ENCODE results near the gene PPP2R2C. TPM values are rescaled to one million over a fixed set of nuclear protein-coding genes. Genes with fewer than 3 reads are reported as not detected.

Gene PPP2R2C
- total and polyA plus RNA-seq, 10 of the 15 experiments (the other 5 are each of a cell fraction or from before 2014, with no cell fraction given) = 0.13 to 0.15 TPM; not detected in 8

DNA sequence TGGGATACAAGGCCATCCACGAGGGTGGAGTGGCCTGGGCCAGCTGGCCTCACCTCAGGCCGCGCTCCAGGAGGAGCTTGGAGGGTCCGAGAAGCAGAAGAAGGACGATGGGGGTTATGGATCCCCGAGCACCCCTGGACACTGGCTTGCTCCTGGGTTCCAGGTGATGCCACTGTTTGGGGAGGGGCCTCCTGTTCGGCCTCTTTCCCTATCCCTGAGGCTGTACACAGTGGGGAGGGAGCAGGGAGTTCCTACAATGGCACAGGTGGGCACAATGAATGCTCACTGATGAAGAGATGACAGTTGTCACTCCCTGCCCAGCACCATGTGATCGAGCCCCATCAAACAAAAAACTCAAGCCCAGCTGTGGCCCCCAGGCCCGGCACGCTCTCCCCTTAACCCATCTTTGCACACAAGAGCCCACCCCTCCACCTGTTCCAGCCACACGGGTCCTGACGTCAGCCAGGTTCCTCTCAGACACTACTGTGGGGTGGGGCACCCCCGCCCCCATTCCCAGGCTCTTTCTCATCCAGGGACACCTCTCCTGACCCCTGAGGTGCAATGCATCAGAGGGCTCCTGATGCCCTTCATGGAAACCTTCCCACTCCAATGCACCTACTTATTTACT is 132.5 kb downstream of the PPP2R2C start:
- no TSS peak for BruUV-seq (replicated peaks)
- TF ChIP-seq KDM1A (IDR thresholded peaks at IDR 0.05; ENCODE audit: borderline replicate concordance) (no peak), CHD1 (IDR thresholded peaks at IDR 0.05; ENCODE audit: low read depth, low read length) (no peak), RB1 (IDR thresholded peaks at IDR 0.05; ENCODE audit: borderline replicate concordance) (no peak), ZNF217 (IDR thresholded peaks at IDR 0.05) (no peak), IKZF2 (IDR thresholded peaks at IDR 0.05) (no peak), IRF3 (IDR thresholded peaks at IDR 0.05) (no peak), ASH2L (IDR thresholded peaks at IDR 0.05; ENCODE audit: borderline replicate concordance, low read depth) (no peak), MTA3 (IDR thresholded peaks at IDR 0.05; ENCODE audit: borderline replicate concordance, low read length) (no peak), PKNOX1 (IDR thresholded peaks at IDR 0.05) (no peak), TAF1 (IDR thresholded peaks at IDR 0.05; ENCODE audit: borderline replicate concordance, low read depth, low read length) (no peak), SREBF2 (IDR thresholded peaks at IDR 0.05; ENCODE audit: low read length) (no peak)
- TF ChIP-seq, protein P1, sequence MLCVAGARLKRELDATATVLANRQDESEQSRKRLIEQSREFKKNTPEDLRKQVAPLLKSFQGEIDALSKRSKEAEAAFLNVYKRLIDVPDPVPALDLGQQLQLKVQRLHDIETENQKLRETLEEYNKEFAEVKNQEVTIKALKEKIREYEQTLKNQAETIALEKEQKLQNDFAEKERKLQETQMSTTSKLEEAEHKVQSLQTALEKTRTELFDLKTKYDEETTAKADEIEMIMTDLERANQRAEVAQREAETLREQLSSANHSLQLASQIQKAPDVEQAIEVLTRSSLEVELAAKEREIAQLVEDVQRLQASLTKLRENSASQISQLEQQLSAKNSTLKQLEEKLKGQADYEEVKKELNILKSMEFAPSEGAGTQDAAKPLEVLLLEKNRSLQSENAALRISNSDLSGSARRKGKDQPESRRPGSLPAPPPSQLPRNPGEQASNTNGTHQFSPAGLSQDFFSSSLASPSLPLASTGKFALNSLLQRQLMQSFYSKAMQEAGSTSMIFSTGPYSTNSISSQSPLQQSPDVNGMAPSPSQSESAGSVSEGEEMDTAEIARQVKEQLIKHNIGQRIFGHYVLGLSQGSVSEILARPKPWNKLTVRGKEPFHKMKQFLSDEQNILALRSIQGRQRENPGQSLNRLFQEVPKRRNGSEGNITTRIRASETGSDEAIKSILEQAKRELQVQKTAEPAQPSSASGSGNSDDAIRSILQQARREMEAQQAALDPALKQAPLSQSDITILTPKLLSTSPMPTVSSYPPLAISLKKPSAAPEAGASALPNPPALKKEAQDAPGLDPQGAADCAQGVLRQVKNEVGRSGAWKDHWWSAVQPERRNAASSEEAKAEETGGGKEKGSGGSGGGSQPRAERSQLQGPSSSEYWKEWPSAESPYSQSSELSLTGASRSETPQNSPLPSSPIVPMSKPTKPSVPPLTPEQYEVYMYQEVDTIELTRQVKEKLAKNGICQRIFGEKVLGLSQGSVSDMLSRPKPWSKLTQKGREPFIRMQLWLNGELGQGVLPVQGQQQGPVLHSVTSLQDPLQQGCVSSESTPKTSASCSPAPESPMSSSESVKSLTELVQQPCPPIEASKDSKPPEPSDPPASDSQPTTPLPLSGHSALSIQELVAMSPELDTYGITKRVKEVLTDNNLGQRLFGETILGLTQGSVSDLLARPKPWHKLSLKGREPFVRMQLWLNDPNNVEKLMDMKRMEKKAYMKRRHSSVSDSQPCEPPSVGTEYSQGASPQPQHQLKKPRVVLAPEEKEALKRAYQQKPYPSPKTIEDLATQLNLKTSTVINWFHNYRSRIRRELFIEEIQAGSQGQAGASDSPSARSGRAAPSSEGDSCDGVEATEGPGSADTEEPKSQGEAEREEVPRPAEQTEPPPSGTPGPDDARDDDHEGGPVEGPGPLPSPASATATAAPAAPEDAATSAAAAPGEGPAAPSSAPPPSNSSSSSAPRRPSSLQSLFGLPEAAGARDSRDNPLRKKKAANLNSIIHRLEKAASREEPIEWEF (IDR thresholded peaks at IDR 0.05; ENCODE audit: insufficient replicate concordance, low read depth, low read length) = no peak
- TF ChIP-seq, protein P2, sequence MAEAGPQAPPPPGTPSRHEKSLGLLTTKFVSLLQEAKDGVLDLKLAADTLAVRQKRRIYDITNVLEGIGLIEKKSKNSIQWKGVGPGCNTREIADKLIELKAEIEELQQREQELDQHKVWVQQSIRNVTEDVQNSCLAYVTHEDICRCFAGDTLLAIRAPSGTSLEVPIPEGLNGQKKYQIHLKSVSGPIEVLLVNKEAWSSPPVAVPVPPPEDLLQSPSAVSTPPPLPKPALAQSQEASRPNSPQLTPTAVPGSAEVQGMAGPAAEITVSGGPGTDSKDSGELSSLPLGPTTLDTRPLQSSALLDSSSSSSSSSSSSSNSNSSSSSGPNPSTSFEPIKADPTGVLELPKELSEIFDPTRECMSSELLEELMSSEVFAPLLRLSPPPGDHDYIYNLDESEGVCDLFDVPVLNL (IDR thresholded peaks at IDR 0.05; ENCODE audit: low read depth, low read length) = no peak
- H3K4me1 ChIP-seq (ENCODE audit: control insufficient read depth, insufficient read depth, low read length) = no peaks in the 10 kb centered on the region
- 37% methylated on average over 13 of the region's 13 CpGs for WGBS (ENCODE audit: insufficient coverage, insufficient replicate concordance, low lambda C conversion rate, missing lambda C conversion rate)
- H3K9me3 ChIP-seq (replicated peaks; ENCODE audit: control insufficient read depth, insufficient read depth, low read length) = no peaks in the 10 kb centered on the region
- H3K79me2 ChIP-seq (ENCODE audit: control insufficient read depth, insufficient read depth, low read length) = no peaks in the 10 kb centered on the region
- no peak for ATAC-seq
- RAD21 ChIA-PET (ENCODE audit: unreplicated experiment) = no interaction called here
- H3K27ac ChIP-seq (ENCODE audit: control insufficient read depth, insufficient read depth) = no peak overlapping the region
- H3K4me2 ChIP-seq (ENCODE audit: control insufficient read depth, insufficient read depth) = no peak overlapping the region
- no peak overlapping the region for H2AFZ ChIP-seq (ENCODE audit: control insufficient read depth, low read depth, low read length)
- H3K9ac ChIP-seq (ENCODE audit: control insufficient read depth, insufficient read depth, low read length) = no peak overlapping the region
- H4K20me1 ChIP-seq (ENCODE audit: control insufficient read depth, insufficient read depth) = no peaks in the 10 kb centered on the region
- in situ Hi-C loops (cut with MboI) = no loop called here
- no peaks in the 10 kb centered on the region for H3K36me3 ChIP-seq (ENCODE audit: control insufficient read depth in 2 of 2, insufficient read depth in 2 of 2, low read length in 1 of 2)
- no peak for FAIRE-seq
- SMC1A ChIA-PET (ENCODE audit: uncharacterized antibody, unreplicated experiment) = no interaction called here
- H3K27me3 ChIP-seq (replicated peaks in 1 of 2; ENCODE audit: control insufficient read depth in 2 of 2, insufficient read depth in 2 of 2, low read length in 1 of 2) = no peaks in the 10 kb centered on the region; a peak in 1 of 4 replicates
- CTCF ChIA-PET = interaction anchor here (2.3 to 6.5 kb wide), 2 partner anchors 7 to 90 kb away, joined by 5 to 40 read pairs; no protein-coding TSS in a partner anchor
- no peak for DNase-seq (ENCODE audit: low read depth, low spot score)
- no peak overlapping the region for H3K4me3 ChIP-seq
- POLR2A ChIA-PET = no interaction called here
- intact Hi-C loops (cut with micrococcal nuclease; ENCODE audit: unreplicated experiment) = no loop called here

All from GM12878 (cell line).